Natural killer cell (primary cell): ENCODE results near the gene PTPN7. TPM values are rescaled to one million over a fixed set of nuclear protein-coding genes. Genes with fewer than 3 reads are reported as not detected.

Source experiments
- ATAC-seq, 3 donors: fragments of 150-1000 bp in 2 of 3; fragments of 200-7000 bp in 1 of 3; cut with Tn5 transposase; 1 replicate in 1 of 3; 2 replicates in 2 of 3; pipeline ENCODE4 v1.10.0; 2021; ENCODE audit warnings: mild to moderate bottlenecking in 2 of 3, moderate library complexity in 2 of 3
- DNase-seq, 2 donors: peaks; one replicate each; pipeline versions ENCODE4 v3.0.0 to v3.0.0-alpha.2; 2013 to 2021; ENCODE audit warnings: mixed read lengths in 1 of 2
- H3K27ac ChIP-seq: one replicate; pipeline ENCODE4 v1.5.1; 2013; ENCODE audit warnings: mild to moderate bottlenecking, low read length
- H3K27me3 ChIP-seq: one replicate; pipeline ENCODE4 v1.6.1; 2013; ENCODE audit warnings: low read length; ENCODE audit not compliant: control insufficient read depth, insufficient read depth
- H3K36me3 ChIP-seq: one replicate; pipeline ENCODE4 v1.6.1; 2013; ENCODE audit warnings: low read length; ENCODE audit not compliant: control insufficient read depth, insufficient read depth
- H3K4me1 ChIP-seq: one replicate; pipeline ENCODE4 v1.6.1; 2013; ENCODE audit warnings: low read length; ENCODE audit not compliant: control insufficient read depth, insufficient read depth
- H3K4me3 ChIP-seq: one replicate; pipeline ENCODE4 v1.5.1; 2013; ENCODE audit warnings: low read length
- H3K9me3 ChIP-seq: one replicate; pipeline ENCODE4 v1.6.1; 2013; ENCODE audit warnings: low read length; ENCODE audit not compliant: control insufficient read depth, insufficient read depth
- H3K27ac Mint-ChIP-seq, 2 donors: one replicate each; pipeline ENCODE4 v1.8.0; 2022; ENCODE audit warnings: mild to moderate bottlenecking in 2 of 2, mixed read lengths in 2 of 2, moderate library complexity in 1 of 2
- H3K27me3 Mint-ChIP-seq, 2 donors: one replicate each; pipeline ENCODE4 v1.8.0; 2022; ENCODE audit warnings: low read depth in 2 of 2, mixed read lengths in 2 of 2
- H3K36me3 Mint-ChIP-seq: one replicate; pipeline ENCODE4 v1.8.0; 2022; ENCODE audit warnings: mixed read lengths
- H3K4me1 Mint-ChIP-seq, 2 donors: one replicate each; pipeline ENCODE4 v1.8.0; 2022; ENCODE audit warnings: mixed read lengths in 2 of 2
- H3K4me3 Mint-ChIP-seq: one replicate; pipeline ENCODE4 v1.8.0; 2022; ENCODE audit warnings: mild to moderate bottlenecking, moderate library complexity, mixed read lengths
- H3K9me3 Mint-ChIP-seq, 2 donors: one replicate each; pipeline ENCODE4 v1.8.0; 2022; ENCODE audit warnings: mixed read lengths in 2 of 2
- CTCF ChIP-seq: fragments of 200-600 bp; IDR thresholded peaks from one replicate; pipeline ENCODE4 v1.8.0; 2022; ENCODE audit warnings: antibody characterized with exemption
- WGBS: methylation state at CpG from one replicate; pipeline ENCODE4 v1.1.7; 2013; ENCODE audit warnings: missing lambda C conversion rate; ENCODE audit not compliant: insufficient coverage; 5-methylcytosine and 5-hydroxymethylcytosine counted together
- intact Hi-C: fragments of 100-400 bp; cut with micrococcal nuclease; formaldehyde crosslinking; loops from one replicate; pipeline ENCODE4 v1.14.2; 2022
- total RNA-seq, 4 donors: library from RNA; stranded (reverse); fragments of 120-200 nt in 1 of 4; gene quantifications; one replicate each; pipeline versions ENCODE4 v1.2.3 to v1.2.4, GENCODE V29; 2013 to 2022

The PTPN7 gene
- total RNA-seq, 3 donors from 2014 or later (not counting 1 experiment from before 2014, with no cell fraction given): 144 to 241 (median 196) TPM

- Mint-ChIP-seq H3K9me3 (no peaks in the 10 kb centered on the region), H3K27ac (peak overlapping the region; percentile 82 to 100), H3K4me1 (peaks cover 37 to 47% of the 10 kb centered on the region in 2 donors), H3K36me3 (no peaks in the 10 kb centered on the region), H3K27me3 (no peaks in the 10 kb centered on the region), H3K4me3 (peak overlapping the region; percentile 72)
- no peaks in the 10 kb centered on the region for H3K27me3 ChIP-seq
- no peak for ATAC-seq
- H3K4me3 ChIP-seq: no peak overlapping the region
- DNase-seq: peak in 1 of 2 donors; percentile 47
- no peaks in the 10 kb centered on the region for H3K36me3 ChIP-seq
- H3K4me1 ChIP-seq: peaks cover 59% of the 10 kb centered on the region
- no peak overlapping the region for H3K27ac ChIP-seq
- no peak for TF ChIP-seq CTCF
- 78% methylated on average over 18 of the region's 20 CpGs for WGBS
- no peaks in the 10 kb centered on the region for H3K9me3 ChIP-seq
- intact Hi-C loops: no loop called here
Observed at GRCh38 chr1:202165267-202165941, 5.0 kb upstream of the PTPN7 start.

- H3K27ac Mint-ChIP-seq: peak overlapping the region; percentile 82 to 100
- WGBS: 37% methylated on average over 10 of the region's 11 CpGs
- Histone ChIP-seq H3K27me3 (no peaks in the 10 kb centered on the region), H3K4me3 (no peak overlapping the region), H3K4me1 (peaks cover 68% of the 10 kb centered on the region), H3K9me3 (no peaks in the 10 kb centered on the region), H3K36me3 (no peaks in the 10 kb centered on the region), H3K27ac (no peak overlapping the region)
- no peaks in the 10 kb centered on the region for H3K36me3 Mint-ChIP-seq
- DNase-seq (peak; percentile 59 to 92), ATAC-seq (peak; percentile 49 to 74 (median 72))
- no peak for TF ChIP-seq CTCF
- H3K4me1 Mint-ChIP-seq: peaks cover 41 to 56% of the 10 kb centered on the region in 2 donors
- H3K27me3 Mint-ChIP-seq: no peaks in the 10 kb centered on the region
- no peaks in the 10 kb centered on the region for H3K9me3 Mint-ChIP-seq
- intact Hi-C loops: loop anchor here (5.0 kb wide), 1 partner anchor 33 kb away; no protein-coding TSS in a partner anchor
- H3K4me3 Mint-ChIP-seq: peak overlapping the region; percentile 72
Observed at GRCh38 chr1:202164271-202165037, 4.1 kb upstream of the PTPN7 start.

- intact Hi-C loops: loop anchor here (5.0 kb wide), 1 partner anchor 34 kb away; no protein-coding TSS in a partner anchor
- no peak for ATAC-seq
- DNase-seq: peak in 1 of 2 donors; percentile 36
- Mint-ChIP-seq H3K9me3 (no peaks in the 10 kb centered on the region), H3K4me3 (peak overlapping the region; percentile 9), H3K36me3 (no peaks in the 10 kb centered on the region), H3K27me3 (no peaks in the 10 kb centered on the region), H3K4me1 (peaks cover 50 to 65% of the 10 kb centered on the region in 2 donors), H3K27ac (peak overlapping the region; percentile 83 to 100)
- Histone ChIP-seq H3K27ac (peak overlapping the region; percentile 34), H3K4me1 (peaks cover 77% of the 10 kb centered on the region), H3K36me3 (no peaks in the 10 kb centered on the region), H3K27me3 (no peaks in the 10 kb centered on the region), H3K9me3 (no peaks in the 10 kb centered on the region), H3K4me3 (no peak overlapping the region)
- TF ChIP-seq CTCF: no peak
- WGBS: 83% methylated on average over 12 of the region's 12 CpGs
Observed at GRCh38 chr1:202163281-202164270, 3.2 kb upstream of the PTPN7 start.
